ENCODE data around the gene IGF1R. TPM values are rescaled to one million over a fixed set of nuclear protein-coding genes. Genes with fewer than 3 reads are reported as not detected.

IGF1R gene
- total and polyA plus RNA-seq, 2 of the 8 experiments (the other 6 are each of a cell fraction or from before 2014, with no cell fraction given): 32.9 to 109 TPM

DNA sequence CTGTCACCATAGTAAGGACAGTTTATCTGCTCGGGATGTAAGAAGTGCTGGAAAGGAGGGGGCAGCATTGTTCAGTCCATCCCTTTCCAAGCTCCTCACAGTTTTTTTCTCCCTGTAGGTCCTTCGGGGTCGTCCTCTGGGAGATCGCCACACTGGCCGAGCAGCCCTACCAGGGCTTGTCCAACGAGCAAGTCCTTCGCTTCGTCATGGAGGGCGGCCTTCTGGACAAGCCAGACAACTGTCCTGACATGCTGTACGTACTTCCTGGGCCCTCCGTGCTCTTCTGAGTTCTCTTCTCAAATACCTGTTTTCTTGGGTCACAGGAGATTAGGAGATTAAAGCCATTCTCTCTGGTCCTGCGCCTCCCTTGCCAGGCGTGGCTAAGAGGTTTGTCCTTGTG is 300.1 kb downstream of the IGF1R start:
- Histone ChIP-seq H3K4me3 (ENCODE audit: extremely low read depth in 1 of 4, insufficient read depth in 2 of 4, low read depth in 3 of 4, low read length in 4 of 4) (no peak overlapping the region), H3K27ac (ENCODE audit: low read depth, low read length) (0 out of 2 replicates have a peak overlapping the region, but pooled peaks have one; percentile 15), H3K23me2 (ENCODE audit: low read depth, low read length) (no peaks in the 10 kb centered on the region), H3K23ac (ENCODE audit: insufficient read length) (no peak overlapping the region), H2BK20ac (ENCODE audit: low read length) (no peak overlapping the region), H3K79me2 (ENCODE audit: control insufficient read depth in 1 of 2, insufficient read depth in 2 of 2, low read length in 2 of 2) (no peaks in the 10 kb centered on the region), H3K9me3 (ENCODE audit: insufficient read depth in 2 of 2, low read depth in 1 of 2, low read length in 1 of 2) (no peaks in the 10 kb centered on the region), H3K56ac (replicated peaks; ENCODE audit: insufficient read length, low read depth, low read length) (no peak overlapping the region), H3K79me1 (ENCODE audit: low read depth, low read length) (peaks cover 3% of the 10 kb centered on the region; the same call in 1 of the 2 replicates), H4K91ac (replicated peaks; ENCODE audit: insufficient read length, low read length) (no peak overlapping the region), H4K5ac (ENCODE audit: insufficient read length, low read depth, low read length) (no peak overlapping the region), H3K4ac (replicated peaks; ENCODE audit: insufficient read length, low read depth, low read length) (no peak overlapping the region), H3K27me3 (replicated peaks in 1 of 4; ENCODE audit: control insufficient read depth in 3 of 4, extremely low read depth in 1 of 4, insufficient read depth in 3 of 4, low read length in 3 of 4) (no peaks in the 10 kb centered on the region), H2BK120ac (replicated peaks; ENCODE audit: low read depth, low read length) (no peak overlapping the region), H4K20me1 (replicated peaks in 1 of 2; ENCODE audit: control insufficient read depth in 1 of 2, insufficient read depth in 2 of 2, low read length in 2 of 2) (peaks cover 2 to 4% of the 10 kb centered on the region in 2 experiments), H2AK5ac (ENCODE audit: low read depth, low read length) (no peak overlapping the region), H3K36me3 (ENCODE audit: control insufficient read depth in 2 of 4, insufficient read depth in 4 of 4, low read length in 3 of 4) (peaks cover 21 to 66% (median 43%) of the 10 kb centered on the region in 4 experiments; a peak in 7 of 8 replicates), H2BK5ac (ENCODE audit: low read depth, low read length) (no peak overlapping the region), H3K4me1 (replicated peaks in 1 of 4; ENCODE audit: control insufficient read depth in 3 of 4, insufficient read depth in 4 of 4, low read length in 3 of 4) (no peaks in the 10 kb centered on the region; a peak in 1 of 7 replicates), H3K14ac (ENCODE audit: insufficient read length) (no peak overlapping the region), H3K4me2 (ENCODE audit: insufficient read depth in 1 of 2, low read depth in 2 of 2, low read length in 2 of 2) (no peak overlapping the region), H2BK12ac (ENCODE audit: low read depth, low read length) (no peak overlapping the region), H2AFZ (ENCODE audit: low read length) (no peak overlapping the region), H4K8ac (ENCODE audit: extremely low read depth, insufficient read depth, low read length) (no peak overlapping the region), H3K18ac (ENCODE audit: extremely low read depth, low read length) (no peak overlapping the region), H2BK15ac (ENCODE audit: low read length) (no peak overlapping the region), H3K9ac (replicated peaks in 1 of 4; ENCODE audit: extremely low read depth in 1 of 4, low read depth in 3 of 4, low read length in 3 of 4) (no peak overlapping the region)
- 84% methylated on average over 13 of the region's 13 CpGs; no CpG with 5 or more reads in 1 of the 2 experiments for WGBS, 2 experiments (ENCODE audit: extremely low coverage in 1 of 2, insufficient coverage in 1 of 2, insufficient read length in 1 of 2, insufficient replicate concordance in 2 of 2, low coverage in 1 of 2, low lambda C conversion rate in 2 of 2, missing lambda C conversion rate in 1 of 2)
- ChIA-PET CTCF (ENCODE audit: partially characterized antibody) (interaction anchor here (0.6 to 1.8 kb wide), 5 partner anchors 9 to 131 kb away, joined by 3 to 6 read pairs (median 3); no protein-coding TSS in a partner anchor), POLR2A (ENCODE audit: partially characterized antibody) (no interaction called here)
- no peak for TF ChIP-seq RFX5 (IDR thresholded peaks at IDR 0.05; ENCODE audit: borderline replicate concordance, low read depth, low read length)
- TF ChIP-seq EGR1 (IDR thresholded peaks at IDR 0.05; ENCODE audit: borderline replicate concordance, low read depth, low read length): no peak
- no peak for TF ChIP-seq EP300 (IDR thresholded peaks at IDR 0.05; ENCODE audit: borderline replicate concordance in 1 of 2, low read depth in 2 of 2, low read length in 2 of 2)
- TF ChIP-seq SUZ12 (IDR thresholded peaks at IDR 0.05; ENCODE audit: low read length): no peak
- FAIRE-seq (no peak), DNase-seq (ENCODE audit: low read depth in 1 of 2, low spot score in 2 of 2) (no peak)
